NCI-H146 treated with DMSO at 0.1 percent for 48 hours (cell line): Measurements from ENCODE around the gene PSMB5.

ENCODE experiments used
- DNase-seq: peaks from one replicate; lab custom pipeline; 2025; ENCODE audit not compliant: unreplicated experiment; lab: John Stamatoyannopoulos, UW

The PSMB5 gene

DNA sequence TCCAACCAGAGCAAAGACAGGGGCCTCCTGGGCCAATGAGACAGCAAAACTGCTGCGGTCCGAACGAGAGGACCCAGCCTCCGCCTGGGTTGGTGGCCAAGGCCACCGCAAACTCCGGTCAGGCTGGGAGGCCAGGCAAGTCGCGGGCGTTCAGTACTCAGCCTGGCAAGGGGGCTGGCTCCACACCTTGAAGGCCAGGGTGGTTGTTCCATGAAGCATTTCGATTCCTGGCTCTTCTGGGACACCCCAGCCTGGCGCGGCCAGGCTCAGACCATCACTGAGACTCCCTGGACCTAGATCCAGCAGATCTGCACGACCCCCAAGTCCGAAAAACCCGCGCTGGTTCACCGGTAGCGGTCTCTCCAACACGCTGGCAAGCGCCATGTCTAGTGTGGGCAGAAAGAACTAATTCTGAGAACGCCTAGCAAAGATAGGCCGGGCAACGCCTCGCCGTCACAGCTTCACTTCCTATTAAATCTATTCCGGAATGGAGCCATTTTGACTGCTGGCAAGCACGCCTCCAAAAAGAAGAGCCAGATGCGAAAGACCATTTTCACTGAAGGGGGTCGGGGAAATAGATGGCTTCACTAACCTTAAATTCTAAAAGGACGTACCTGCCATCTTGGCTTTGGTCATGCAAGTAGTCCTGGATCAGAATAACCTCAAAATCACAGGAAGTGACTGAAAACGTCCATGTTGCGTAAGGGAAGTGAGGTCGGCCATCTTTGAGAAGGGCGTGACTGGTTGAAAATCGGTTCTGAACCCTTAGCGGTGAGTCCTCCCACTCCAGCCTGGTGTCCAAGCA is at the start of gene PSMB5:
Gene PSMB5, minus strand, starts transcription at position 403 of the 805 bp plus-strand sequence. Its CDS starts 19 bp downstream, at position 384.
- DNase-seq, result no peak

DNA sequence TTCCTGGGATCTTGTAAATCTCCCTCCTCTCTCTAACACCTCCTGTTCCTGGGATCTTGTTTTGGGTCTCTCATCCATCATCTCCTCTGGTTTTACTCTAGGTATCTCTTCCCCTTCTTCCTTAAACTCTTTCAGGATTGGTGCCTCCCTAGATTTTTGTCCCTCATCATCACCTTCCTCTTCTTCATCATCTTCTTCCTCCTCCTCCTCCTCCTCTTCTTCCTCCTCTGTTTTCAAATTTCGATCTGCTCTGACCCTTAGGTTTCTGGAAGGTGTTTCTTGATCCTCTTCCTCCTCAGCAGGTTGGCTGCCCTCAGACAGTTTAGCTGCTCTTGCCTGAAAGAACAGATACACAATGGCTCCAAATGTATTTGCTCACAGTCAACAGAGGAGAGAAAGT is 45.8 kb upstream of the PSMB5 start:
- no peak for DNase-seq

DNA sequence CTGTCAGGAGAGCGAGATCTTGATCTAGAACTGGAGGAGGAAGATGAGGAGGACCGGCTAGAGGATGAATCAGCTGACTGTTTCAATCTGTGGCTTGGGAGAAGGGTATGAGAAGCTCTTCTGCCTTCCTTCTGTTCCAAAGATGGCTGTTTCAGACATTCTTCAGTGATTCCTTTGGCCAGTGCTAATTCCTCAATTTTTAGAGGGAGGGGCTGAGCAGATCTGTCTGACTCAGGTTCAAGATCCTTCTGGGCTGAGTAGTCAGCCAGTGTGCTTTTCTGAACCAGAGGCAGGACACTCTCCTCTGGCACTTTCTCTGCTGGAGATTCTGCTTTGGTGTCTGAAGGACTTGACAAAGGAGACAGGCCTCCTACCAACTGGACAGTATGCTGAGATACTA is 45.0 kb upstream of the PSMB5 start:
- DNase-seq, result no peak

DNA sequence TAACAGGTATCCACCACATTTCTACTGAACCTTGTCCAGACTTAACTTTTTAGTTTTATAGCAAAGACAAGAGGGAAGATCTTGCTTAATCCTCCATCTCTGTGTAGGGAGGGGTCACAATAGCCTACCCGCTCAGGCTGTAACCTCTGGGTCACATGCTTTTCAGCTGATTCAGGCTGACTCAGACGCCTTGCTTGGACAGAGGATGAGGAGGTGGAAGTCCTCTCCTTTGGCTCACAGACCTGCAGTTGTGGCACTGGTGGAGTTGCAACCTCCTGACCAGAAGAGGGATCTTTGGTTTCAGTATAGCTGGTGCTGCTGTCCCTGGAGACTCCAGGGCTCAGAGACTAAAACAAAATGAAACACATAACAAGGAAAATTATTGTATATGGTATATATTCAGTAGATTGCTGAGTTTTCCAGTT is 44.0 kb upstream of the PSMB5 start:
- no peak for DNase-seq

DNA sequence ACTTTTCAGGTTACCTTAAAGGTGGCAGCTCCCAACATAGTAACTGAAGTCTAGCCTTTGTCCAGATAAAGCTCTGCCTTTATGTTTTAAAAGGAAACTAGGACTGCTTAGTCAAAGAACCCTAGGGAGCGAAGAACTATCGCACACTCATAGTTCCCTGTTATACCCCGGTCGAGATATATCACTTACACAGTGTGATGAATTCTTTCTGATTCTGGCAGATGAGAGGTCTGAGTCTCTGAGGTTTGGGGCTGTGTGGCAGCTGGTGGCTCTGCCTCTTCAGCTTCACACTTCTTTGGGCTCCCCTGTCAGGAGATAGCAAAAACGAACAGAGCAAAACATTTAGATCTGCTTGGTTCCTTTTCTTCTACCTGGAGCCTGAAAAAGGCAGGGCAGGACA is 43.3 kb upstream of the PSMB5 start:
- DNase-seq, result no peak

GRCh38 chr14:23076785-23077408 is 42.2 kb upstream of the PSMB5 start:
- no peak for DNase-seq

DNA sequence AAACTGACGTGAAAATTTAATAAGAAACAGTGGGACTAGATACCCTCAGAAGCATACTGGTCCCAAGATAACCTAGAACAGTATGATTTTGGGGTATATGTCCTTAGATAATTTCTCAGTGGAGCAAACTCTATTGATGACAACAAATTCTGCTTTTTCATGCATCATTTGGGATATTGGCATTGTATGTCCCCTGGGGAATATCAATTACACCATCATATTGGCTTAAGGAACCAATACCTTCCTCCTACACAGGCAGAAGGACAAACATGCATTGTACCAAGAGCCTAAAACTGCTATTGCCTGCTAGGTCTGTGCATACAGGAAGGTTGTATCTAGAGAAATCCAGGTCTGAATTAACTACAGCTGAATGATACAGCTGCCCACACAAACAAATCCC is 40.2 kb upstream of the PSMB5 start:
- no peak for DNase-seq

GRCh38 chr14:23071921-23072539 is 37.3 kb upstream of the PSMB5 start:
- DNase-seq, result no peak

DNA sequence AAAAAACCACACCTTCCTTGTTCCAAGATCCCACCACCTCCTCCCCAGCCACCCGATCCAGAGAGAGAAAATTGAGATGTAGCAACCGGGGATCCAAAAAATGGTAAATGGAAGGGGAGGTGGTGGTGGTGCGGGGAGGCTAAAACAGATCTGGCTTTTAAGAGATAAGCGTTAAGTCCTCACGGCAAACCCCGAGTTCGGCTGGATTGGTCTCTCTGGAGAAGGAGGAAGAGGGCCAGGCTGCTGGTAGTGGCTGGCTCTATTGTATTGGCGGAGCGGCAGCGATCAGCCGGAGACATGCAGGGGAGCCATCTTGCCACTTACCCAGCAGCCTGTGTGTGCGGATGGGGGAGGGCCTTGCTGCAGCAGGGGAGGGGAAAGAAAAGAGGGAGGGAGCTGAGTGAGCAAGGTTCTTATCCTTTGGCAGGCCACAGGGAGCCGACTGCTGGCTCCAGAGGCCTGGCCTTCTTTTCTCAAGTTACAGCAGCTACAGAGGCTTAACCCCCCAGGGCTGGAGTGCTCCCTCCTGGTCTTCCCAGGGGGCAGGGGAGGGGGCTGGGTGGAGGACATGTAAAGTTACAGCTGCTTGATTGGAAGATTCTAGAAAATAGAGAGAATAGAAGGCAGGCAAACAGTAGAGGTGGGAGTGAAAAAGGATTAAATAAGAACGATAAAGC is 36.7 kb upstream of the PSMB5 start:
- DNase-seq, result no peak

GRCh38 chr14:23070262-23071129 is 35.8 kb upstream of the PSMB5 start:
- no peak for DNase-seq

DNA sequence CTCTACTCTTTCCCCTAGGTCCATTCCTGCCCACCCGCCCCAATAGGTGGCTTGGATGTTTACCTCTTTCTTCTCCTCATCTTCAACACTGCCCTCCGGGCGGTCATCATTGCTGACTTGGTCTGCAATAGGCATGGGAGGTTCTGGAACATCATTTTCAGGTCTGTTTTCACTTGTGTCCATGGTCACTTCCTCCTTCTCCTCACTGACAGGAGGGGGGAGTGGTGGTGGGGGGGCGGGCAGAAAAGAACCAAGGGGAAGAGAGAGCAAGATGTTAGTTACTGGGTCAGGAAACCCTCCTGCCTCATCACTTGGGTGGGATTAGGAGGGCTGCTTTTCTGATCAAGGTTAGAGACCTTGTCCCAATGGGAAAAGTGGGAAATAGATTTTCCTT is 34.7 kb upstream of the PSMB5 start:
- DNase-seq, result no peak

DNA sequence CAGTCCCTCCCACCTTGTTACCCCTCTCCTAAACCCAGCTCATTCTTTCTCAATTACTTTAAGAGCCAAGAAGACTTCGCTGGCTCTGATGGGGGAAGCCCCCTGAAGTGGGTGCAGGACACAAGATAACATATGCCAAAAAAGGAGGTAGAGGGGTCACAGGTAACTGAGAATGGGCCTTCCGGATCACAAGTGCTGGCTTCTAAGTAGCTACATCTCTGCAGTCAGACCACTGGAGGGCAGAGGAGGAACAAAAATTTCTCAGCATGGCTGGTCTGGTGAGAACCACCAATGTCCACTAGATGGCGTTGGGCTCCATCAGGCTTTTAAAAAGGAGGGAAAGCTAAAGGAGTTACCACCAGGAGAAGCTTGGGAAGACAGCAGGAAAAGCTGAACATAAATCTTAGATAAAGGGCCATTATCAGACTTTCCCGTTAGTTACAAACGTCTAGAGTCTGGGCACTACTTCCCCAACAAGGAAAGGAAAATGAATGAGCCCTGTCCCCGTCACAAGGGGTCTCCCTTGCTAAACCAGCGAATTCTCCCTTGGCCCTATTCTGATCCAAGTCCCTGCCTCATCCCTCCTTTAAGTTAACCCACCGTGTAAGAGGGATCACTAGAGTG is 34.2 kb upstream of the PSMB5 start:
- DNase-seq, result no peak

GRCh38 chr14:23067847-23068788 is 33.4 kb upstream of the PSMB5 start:
- DNase-seq, result no peak

- DNase-seq, result no peak
These were observed 32.4 kb upstream of the PSMB5 start for GRCh38 chr14:23066855-23067744.

DNA sequence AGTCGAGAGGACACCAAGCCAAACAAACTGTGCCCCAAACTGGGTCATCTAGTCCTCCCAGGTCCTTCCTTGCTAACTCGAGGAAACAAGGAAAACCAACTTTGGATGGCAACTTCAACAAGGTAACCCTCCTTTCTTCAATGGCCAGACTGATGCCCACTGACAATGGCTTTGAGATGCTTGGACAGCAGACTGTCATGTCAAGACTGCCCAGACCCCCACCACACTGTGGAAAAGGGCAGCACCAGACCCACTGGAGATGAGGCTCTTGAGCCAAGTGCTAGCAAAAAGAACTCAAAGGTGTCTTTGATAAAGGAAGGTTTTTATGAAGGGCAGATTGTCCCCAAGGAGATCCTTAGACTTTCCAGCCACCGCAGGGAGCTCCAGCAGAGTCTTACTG is 31.7 kb upstream of the PSMB5 start:
- DNase-seq, result no peak

DNA sequence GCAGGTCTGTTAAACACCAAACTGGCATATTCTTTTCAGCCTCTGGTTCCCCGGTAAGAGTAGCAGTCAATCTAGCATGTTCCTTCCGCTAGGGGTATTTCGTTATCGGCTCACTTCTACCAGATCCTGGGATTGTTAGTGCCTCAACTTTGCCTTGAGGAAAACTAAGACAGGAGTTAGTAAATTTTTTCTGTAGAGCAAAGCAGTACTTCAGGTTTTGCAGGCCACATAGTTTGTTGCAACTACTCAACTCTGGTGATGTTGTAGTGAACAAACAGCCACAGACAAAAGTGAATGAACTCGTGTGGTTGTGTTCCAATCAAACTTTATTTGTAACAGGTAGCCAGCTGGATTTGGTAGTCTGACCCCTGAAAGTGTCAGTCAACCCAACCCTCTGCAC is 28.9 kb upstream of the PSMB5 start:
- DNase-seq, result no peak

GRCh38 chr14:23062002-23062401 is 27.3 kb upstream of the PSMB5 start:
- no peak for DNase-seq
